NCI-H748 (cell line): ENCODE data around the gene NEGR1.

Experiments
- DNase-seq: peaks from one replicate; lab custom pipeline; 2025; ENCODE audit not compliant: unreplicated experiment; lab: John Stamatoyannopoulos, UW

The NEGR1 gene

GRCh38 chr1:71589005-71589404, 693.3 kb downstream of the NEGR1 start:
- no peak for DNase-seq

GRCh38 chr1:71587961-71588360, 694.4 kb downstream of the NEGR1 start:
- peak; percentile 65 for DNase-seq

GRCh38 chr1:71586030-71586429, 696.3 kb downstream of the NEGR1 start:
- no peak for DNase-seq

GRCh38 chr1:71583756-71584155, 698.6 kb downstream of the NEGR1 start:
- DNase-seq: no peak

- no peak for DNase-seq
These were observed 699.7 kb downstream of the NEGR1 start for GRCh38 chr1:71582673-71583072.

- no peak for DNase-seq
These were observed 704.7 kb downstream of the NEGR1 start for GRCh38 chr1:71577451-71578131.

- DNase-seq: no peak
These were observed 710.3 kb downstream of the NEGR1 start for GRCh38 chr1:71572038-71572437.

- no peak for DNase-seq
These were observed 715.9 kb downstream of the NEGR1 start for GRCh38 chr1:71566413-71566812.

- DNase-seq: no peak
These were observed 716.5 kb downstream of the NEGR1 start for GRCh38 chr1:71565831-71566230.

- DNase-seq: no peak
These were observed 717.1 kb downstream of the NEGR1 start for GRCh38 chr1:71565262-71565661.

- DNase-seq: no peak
These were observed 720.0 kb downstream of the NEGR1 start for GRCh38 chr1:71562298-71562697.

- DNase-seq: no peak
These were observed 720.6 kb downstream of the NEGR1 start for GRCh38 chr1:71561729-71562128.

GRCh38 chr1:71561206-71561605, 721.1 kb downstream of the NEGR1 start:
- no peak for DNase-seq

GRCh38 chr1:71559880-71560279, 722.5 kb downstream of the NEGR1 start:
- no peak for DNase-seq

- no peak for DNase-seq
These were observed 725.2 kb downstream of the NEGR1 start for GRCh38 chr1:71557138-71557537.

- no peak for DNase-seq
These were observed 733.9 kb downstream of the NEGR1 start for GRCh38 chr1:71548398-71548890.

GRCh38 chr1:71542155-71542554, 740.2 kb downstream of the NEGR1 start:
- DNase-seq: no peak

- DNase-seq: no peak
These were observed 748.4 kb downstream of the NEGR1 start for GRCh38 chr1:71533950-71534349.

GRCh38 chr1:71532343-71532742, 750.0 kb downstream of the NEGR1 start:
- no peak for DNase-seq

- DNase-seq: no peak
These were observed 755.5 kb downstream of the NEGR1 start for GRCh38 chr1:71526824-71527223.

GRCh38 chr1:71522721-71523120, 759.6 kb downstream of the NEGR1 start:
- no peak for DNase-seq

- peak; percentile 59 for DNase-seq
These were observed 760.6 kb downstream of the NEGR1 start for GRCh38 chr1:71521655-71522264.

GRCh38 chr1:71511505-71511904, 770.8 kb downstream of the NEGR1 start:
- DNase-seq: no peak
